ENCODE results near the gene FOXJ1. TPM values are rescaled to one million over a fixed set of nuclear protein-coding genes. Genes with fewer than 3 reads are reported as not detected.

Gene FOXJ1
- total and polyA plus RNA-seq, 2 of the 4 experiments (the other 2 are of a cell fraction), result 0.05 TPM; not detected in 1

GRCh38 chr17:76131692-76132573 is 9.1 kb downstream of the FOXJ1 start:
- ChIA-PET CTCF (no interaction called here), POLR2A (ENCODE audit: unreplicated experiment) (no interaction called here)
- no peak overlapping the region for H2AFZ ChIP-seq (replicated peaks; ENCODE audit: low read length, poor library complexity)
- DNase-seq, result no peak
- intact Hi-C loops (cut with micrococcal nuclease) (no loop called here), dilution Hi-C loops (cut with HindIII; ENCODE audit: low sequenced_read_pairs, unreplicated experiment) (no loop called here), in situ Hi-C loops (cut with MboI; ENCODE audit: low sequenced_read_pairs) (no loop called here)
- peak overlapping the region; percentile 76 for H2AK9ac ChIP-seq (replicated peaks; ENCODE audit: low read depth, low read length, poor library complexity)
- H4K8ac ChIP-seq (ENCODE audit: low read depth in 2 of 2, low read length in 2 of 2), result no peak overlapping the region
- peaks cover 62% of the 10 kb centered on the region for H3K27me3 ChIP-seq (ENCODE audit: control insufficient read depth, insufficient read depth, low read length)
- H2BK20ac ChIP-seq (ENCODE audit: low read depth, low read length), result no peak overlapping the region
- no TSS peak for BruUV-seq (replicated peaks)
- no peaks in the 10 kb centered on the region for H3K9me1 ChIP-seq (ENCODE audit: insufficient read depth, low read length)
- no peak overlapping the region for H2BK15ac ChIP-seq (ENCODE audit: low read depth, low read length)
- TF ChIP-seq, protein P1, sequence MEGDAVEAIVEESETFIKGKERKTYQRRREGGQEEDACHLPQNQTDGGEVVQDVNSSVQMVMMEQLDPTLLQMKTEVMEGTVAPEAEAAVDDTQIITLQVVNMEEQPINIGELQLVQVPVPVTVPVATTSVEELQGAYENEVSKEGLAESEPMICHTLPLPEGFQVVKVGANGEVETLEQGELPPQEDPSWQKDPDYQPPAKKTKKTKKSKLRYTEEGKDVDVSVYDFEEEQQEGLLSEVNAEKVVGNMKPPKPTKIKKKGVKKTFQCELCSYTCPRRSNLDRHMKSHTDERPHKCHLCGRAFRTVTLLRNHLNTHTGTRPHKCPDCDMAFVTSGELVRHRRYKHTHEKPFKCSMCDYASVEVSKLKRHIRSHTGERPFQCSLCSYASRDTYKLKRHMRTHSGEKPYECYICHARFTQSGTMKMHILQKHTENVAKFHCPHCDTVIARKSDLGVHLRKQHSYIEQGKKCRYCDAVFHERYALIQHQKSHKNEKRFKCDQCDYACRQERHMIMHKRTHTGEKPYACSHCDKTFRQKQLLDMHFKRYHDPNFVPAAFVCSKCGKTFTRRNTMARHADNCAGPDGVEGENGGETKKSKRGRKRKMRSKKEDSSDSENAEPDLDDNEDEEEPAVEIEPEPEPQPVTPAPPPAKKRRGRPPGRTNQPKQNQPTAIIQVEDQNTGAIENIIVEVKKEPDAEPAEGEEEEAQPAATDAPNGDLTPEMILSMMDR (conservative IDR thresholded peaks at IDR 0.05; ENCODE audit: low read depth, low read length), result no peak
- H3K36me3 ChIP-seq (ENCODE audit: control insufficient read depth, insufficient read depth, low read length), result no peaks in the 10 kb centered on the region
- ATAC-seq (ENCODE audit: low read depth), result no peak
- H4K20me1 ChIP-seq (ENCODE audit: insufficient read depth, low read length), result no peaks in the 10 kb centered on the region
- H3K18ac ChIP-seq (ENCODE audit: low read depth, low read length), result no peak overlapping the region
- no peaks in the 10 kb centered on the region for H3K79me1 ChIP-seq (ENCODE audit: low read depth in 1 of 2, low read length in 2 of 2)
- H3K56ac ChIP-seq (ENCODE audit: extremely low read depth, insufficient read depth, low read length), result no peak overlapping the region
- no peak overlapping the region for H2AK5ac ChIP-seq (ENCODE audit: low read depth, low read length)
- H2BK120ac ChIP-seq (ENCODE audit: low read depth, low read length), result no peak overlapping the region
- H3K4me1 ChIP-seq (ENCODE audit: control insufficient read depth, insufficient read depth, low read length), result no peaks in the 10 kb centered on the region
- no peak overlapping the region for H3K27ac ChIP-seq (ENCODE audit: insufficient read depth, low read length)
- H3K4me2 ChIP-seq (ENCODE audit: low read depth, low read length), result no peak overlapping the region
- no peak overlapping the region for H3K23ac ChIP-seq (ENCODE audit: low read depth, low read length)
- no peak overlapping the region for H3K4ac ChIP-seq (ENCODE audit: low read depth, low read length)
- no peak overlapping the region for H3K9ac ChIP-seq (ENCODE audit: low read depth, low read length)
- H4K5ac ChIP-seq (ENCODE audit: low read depth, low read length), result no peak overlapping the region
- no peaks in the 10 kb centered on the region for H3K9me3 ChIP-seq (ENCODE audit: control insufficient read depth, insufficient read depth, low read length)
- H3K14ac ChIP-seq (replicated peaks; ENCODE audit: low read depth, low read length), result no peak overlapping the region
- H3K4me3 ChIP-seq (ENCODE audit: insufficient read depth, low read depth, low read length), result no peak overlapping the region
- H4K91ac ChIP-seq (ENCODE audit: insufficient read depth, low read depth, low read length), result no peak overlapping the region
- H2BK5ac ChIP-seq (ENCODE audit: low read depth, low read length, poor library complexity, severe bottlenecking), result no peak overlapping the region
- 47% methylated on average over 3 of the region's 21 CpGs; no CpG with 5 or more reads in 1 of the 2 experiments for WGBS, 2 experiments (ENCODE audit: extremely low coverage in 2 of 2, insufficient read length in 1 of 2)

All from IMR-90 (cell line).